Ovary (tissue), 3 donors: ENCODE results near the gene TRPM3.

Source experiments
- POLR2A ChIP-seq: fragments of 450-650 bp; IDR thresholded peaks from one replicate; pipeline ENCODE4 v1.6.1; 2017; ENCODE audit warnings: antibody characterized with exemption, mild to moderate bottlenecking, moderate library complexity
- TF ChIP-seq, protein P1 (sequence below), 3 donors: fragments of 450-650 bp in 2 of 3; fragments of 200-600 bp in 1 of 3; IDR thresholded peaks; one replicate each; pipeline versions ENCODE4 v1.5.1 to v1.8.0; 2016 to 2022; ENCODE audit warnings: antibody characterized with exemption in 3 of 3, mild to moderate bottlenecking in 1 of 3
- donor health status: DM: no; HTN: no; CAD: no.

DNA sequence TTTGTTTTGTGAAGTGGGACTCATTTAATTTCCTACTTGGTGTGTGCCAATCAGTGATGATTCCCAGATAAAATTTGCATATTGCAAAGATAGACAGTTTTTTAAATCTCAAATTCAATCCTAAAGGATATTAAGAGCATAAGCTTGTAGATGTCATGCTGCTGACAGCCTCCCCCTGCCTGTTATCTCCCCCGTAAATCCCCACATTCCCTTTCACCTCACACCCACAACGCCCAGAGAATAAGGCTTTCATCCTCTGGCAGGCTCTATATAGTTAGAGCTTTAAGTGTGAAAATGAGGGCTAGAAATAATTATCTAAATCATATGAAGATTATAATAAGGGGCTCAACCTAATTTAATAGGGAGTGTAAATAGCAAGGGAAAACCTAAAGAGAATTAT is 265.0 kb downstream of the TRPM3 start:
- no peak for TF ChIP-seq POLR2A
- TF ChIP-seq, protein P1, sequence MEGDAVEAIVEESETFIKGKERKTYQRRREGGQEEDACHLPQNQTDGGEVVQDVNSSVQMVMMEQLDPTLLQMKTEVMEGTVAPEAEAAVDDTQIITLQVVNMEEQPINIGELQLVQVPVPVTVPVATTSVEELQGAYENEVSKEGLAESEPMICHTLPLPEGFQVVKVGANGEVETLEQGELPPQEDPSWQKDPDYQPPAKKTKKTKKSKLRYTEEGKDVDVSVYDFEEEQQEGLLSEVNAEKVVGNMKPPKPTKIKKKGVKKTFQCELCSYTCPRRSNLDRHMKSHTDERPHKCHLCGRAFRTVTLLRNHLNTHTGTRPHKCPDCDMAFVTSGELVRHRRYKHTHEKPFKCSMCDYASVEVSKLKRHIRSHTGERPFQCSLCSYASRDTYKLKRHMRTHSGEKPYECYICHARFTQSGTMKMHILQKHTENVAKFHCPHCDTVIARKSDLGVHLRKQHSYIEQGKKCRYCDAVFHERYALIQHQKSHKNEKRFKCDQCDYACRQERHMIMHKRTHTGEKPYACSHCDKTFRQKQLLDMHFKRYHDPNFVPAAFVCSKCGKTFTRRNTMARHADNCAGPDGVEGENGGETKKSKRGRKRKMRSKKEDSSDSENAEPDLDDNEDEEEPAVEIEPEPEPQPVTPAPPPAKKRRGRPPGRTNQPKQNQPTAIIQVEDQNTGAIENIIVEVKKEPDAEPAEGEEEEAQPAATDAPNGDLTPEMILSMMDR (IDR thresholded peaks at IDR 0.05) = no peak
